GM12878 (cell line): ENCODE measurements around the gene KIF6. TPM values are rescaled to one million over a fixed set of nuclear protein-coding genes. Genes with fewer than 3 reads are reported as not detected.

Experiments
- ATAC-seq: fragments of 200-7000 bp; cut with Tn5 transposase; 3 replicates; pipeline ENCODE4 v1.9.1; 2020; ENCODE audit warnings: mild to moderate bottlenecking, moderate library complexity
- BruUV-seq: library from RNA; stranded (reverse); fragments of 400-500 nt; replicated peaks from 2 replicates; lab custom pipeline; 2021; lab: Mats Ljungman, UMichigan
- CTCF ChIA-PET: fragments of 300-600 bp; sonication (Branson Sonifier 250); formaldehyde crosslinking; extraction: SDS; loops from one replicate; lab custom pipeline; 2021; ENCODE audit warnings: inconsistent platforms; lab: Yijun Ruan, JAX
- POLR2A ChIA-PET: fragments of 350-600 bp; formaldehyde crosslinking; extraction: SDS; loops from one replicate; lab custom pipeline; 2021; ENCODE audit warnings: inconsistent platforms; lab: Charles Lee
- RAD21 ChIA-PET: fragments of 300-600 bp; sonication (Branson Sonifier 250); formaldehyde crosslinking; loops from one replicate; lab custom pipeline; 2023; ENCODE audit warnings: antibody characterized with exemption; ENCODE audit not compliant: unreplicated experiment; lab: Charles Lee
- SMC1A ChIA-PET: fragments of 300-600 bp; sonication (Branson Sonifier 250); formaldehyde crosslinking; loops from one replicate; lab custom pipeline; 2023; ENCODE audit not compliant: unreplicated experiment, uncharacterized antibody; lab: Charles Lee
- DNase-seq: peaks from one replicate; pipeline ENCODE4 v3.0.0-alpha.2; 2011; ENCODE audit warnings: low read depth, low spot score
- FAIRE-seq: peaks from 3 replicates; lab custom pipeline; 2011; peaks lifted over from hg19 to GRCh38; lab: Jason Lieb, UNC
- H2AFZ ChIP-seq: 2 replicates; pipeline ENCODE4 v1.6.0; 2011; ENCODE audit warnings: low read depth, low read length, control low read depth; ENCODE audit not compliant: control insufficient read depth
- H3K27ac ChIP-seq: 2 replicates; pipeline ENCODE4 v1.5.1; 2011; ENCODE audit warnings: control low read depth; ENCODE audit not compliant: control insufficient read depth, insufficient read depth
- H3K27me3 ChIP-seq, 2 experiments: replicated peaks in 1 of 2; 2 replicates each; pipeline versions ENCODE4 v1.6.0 to v1.6.1; 2011; ENCODE audit warnings: low read length in 1 of 2; ENCODE audit not compliant: control insufficient read depth in 2 of 2, insufficient read depth in 2 of 2
- H3K36me3 ChIP-seq, 2 experiments: 2 replicates each; pipeline ENCODE4 v1.5.1; 2011; ENCODE audit warnings: low read length in 1 of 2; ENCODE audit not compliant: control insufficient read depth in 2 of 2, insufficient read depth in 2 of 2
- H3K4me1 ChIP-seq: 2 replicates; pipeline ENCODE4 v1.6.1; 2011; ENCODE audit warnings: mild to moderate bottlenecking, low read length, moderate library complexity, mixed read lengths; ENCODE audit not compliant: control insufficient read depth, insufficient read depth
- H3K4me2 ChIP-seq: 2 replicates; pipeline ENCODE4 v1.6.0; 2011; ENCODE audit warnings: control low read depth; ENCODE audit not compliant: control insufficient read depth, insufficient read depth
- H3K4me3 ChIP-seq: fragments of 200-600 bp; sonication (generic); 2 replicates; pipeline ENCODE4 v1.5.1; 2016
- H3K79me2 ChIP-seq: 2 replicates; pipeline ENCODE4 v1.6.0; 2011; ENCODE audit warnings: low read length; ENCODE audit not compliant: control insufficient read depth, insufficient read depth
- H3K9ac ChIP-seq: 2 replicates; pipeline ENCODE4 v1.8.0; 2011; ENCODE audit warnings: low read length, control low read depth, mixed read lengths; ENCODE audit not compliant: control insufficient read depth, insufficient read depth
- H3K9me3 ChIP-seq: replicated peaks from 3 replicates; pipeline ENCODE4 v1.5.1; 2011; ENCODE audit warnings: mild to moderate bottlenecking, low read length; ENCODE audit not compliant: control insufficient read depth, insufficient read depth
- H4K20me1 ChIP-seq: 2 replicates; pipeline ENCODE4 v1.6.0; 2011; ENCODE audit not compliant: control insufficient read depth, insufficient read depth
- BHLHE40 ChIP-seq, 2 experiments: fragments of 450-650 bp in 1 of 2; IDR thresholded peaks; 2 replicates each; pipeline ENCODE4 v1.6.1; 2011 to 2017; ENCODE audit warnings: low read depth in 2 of 2, borderline replicate concordance in 1 of 2, improper control_type of control experiment in 1 of 2, low read length in 1 of 2, mild to moderate bottlenecking in 1 of 2
- BMI1 ChIP-seq: fragments of 450-650 bp; IDR thresholded peaks from 2 replicates; pipeline ENCODE4 v1.6.1; 2016; ENCODE audit warnings: mild to moderate bottlenecking, moderate library complexity, borderline replicate concordance
- CUX1 ChIP-seq: IDR thresholded peaks from 2 replicates; pipeline ENCODE4 v1.6.1; 2012; ENCODE audit warnings: improper control_type of control experiment, low read depth, low read length; ENCODE audit not compliant: insufficient replicate concordance
- ELK1 ChIP-seq: IDR thresholded peaks from 2 replicates; pipeline ENCODE4 v1.6.1; 2012; ENCODE audit warnings: low read depth, low read length, improper control_type of control experiment
- MEF2A ChIP-seq: IDR thresholded peaks from 2 replicates; pipeline ENCODE4 v1.6.1; 2011; ENCODE audit warnings: low read depth, mild to moderate bottlenecking, low read length, moderate library complexity; ENCODE audit not compliant: insufficient read depth
- MTA3 ChIP-seq: IDR thresholded peaks from 2 replicates; pipeline ENCODE4 v1.6.1; 2012; ENCODE audit warnings: low read length, inconsistent platforms, borderline replicate concordance
- NFXL1 ChIP-seq: fragments of 450-650 bp; IDR thresholded peaks from 2 replicates; pipeline ENCODE4 v1.6.1; 2017; ENCODE audit warnings: antibody characterized with exemption, mild to moderate bottlenecking, borderline replicate concordance
- TARDBP ChIP-seq: IDR thresholded peaks from 2 replicates; pipeline ENCODE4 v1.6.1; 2016; ENCODE audit warnings: borderline replicate concordance
- WGBS: methylation state at CpG from one replicate; pipeline ENCODE4 v1.1.6; 2016; ENCODE audit warnings: low lambda C conversion rate; ENCODE audit not compliant: insufficient replicate concordance, insufficient coverage; ENCODE audit errors: missing lambda C conversion rate; 5-methylcytosine and 5-hydroxymethylcytosine counted together
- in situ Hi-C: fragments of 300-500 bp; cut with MboI; formaldehyde crosslinking; loops from 9 replicates; pipeline ENCODE4 v1.14.3; 2018; ENCODE audit warnings: mixed read lengths
- intact Hi-C: fragments of 100-400 bp; cut with micrococcal nuclease; formaldehyde crosslinking; loops from one replicate; pipeline ENCODE4 v1.14.2; 2022; ENCODE audit not compliant: unreplicated experiment
- polyA plus RNA-seq, 11 experiments: library from polyadenylated mRNA; depleted of rRNA in 4 of 11; unstranded in 6 of 11; stranded (reverse) in 5 of 11; fragments of >200 nt; fragmentation: Nextera tagmentation in 4 of 11; fragmentation: Illumina TruSeq in 1 of 11; extraction: Ambion mirVana in 4 of 11; extraction: Trizol in 1 of 11; gene quantifications; 1 replicate in 1 of 11; 2 replicates in 10 of 11; pipeline versions ENCODE4 v1.2.1 to v1.2.3, GENCODE V29; 2011 to 2016; ENCODE audit warnings: inconsistent platforms in 2 of 11, missing spikeins in 2 of 11, low read depth in 1 of 11
- total RNA-seq, 4 experiments: library from RNA; depleted of rRNA in 3 of 4; stranded (reverse); fragments of >200 nt in 3 of 4; fragmentation: Illumina TruSeq in 1 of 4; extraction: Trizol in 1 of 4; gene quantifications; 2 replicates each; pipeline versions ENCODE4 v1.2.1 to v1.2.3, GENCODE V29; 2013 to 2021
- TF ChIP-seq, protein P1 (sequence below): IDR thresholded peaks from 2 replicates; pipeline ENCODE4 v1.6.1; 2012; ENCODE audit warnings: mild to moderate bottlenecking, low read depth, low read length

Gene KIF6
- total and polyA plus RNA-seq, 10 of the 15 experiments (the other 5 are each of a cell fraction or from before 2014, with no cell fraction given): 0.09 to 1.0 (median 0.28) TPM

- ChIA-PET CTCF (interaction anchor here (0.6 to 2.1 kb wide), 4 partner anchors 10 to 272 kb away, joined by 3 to 8 read pairs (median 3); no protein-coding TSS in a partner anchor), POLR2A (no interaction called here), RAD21 (interaction anchor here (0.6 to 1.4 kb wide), 2 partner anchors 13 to 142 kb away, joined by 3 to 4 read pairs; no protein-coding TSS in a partner anchor), SMC1A (interaction anchor here (1.0 to 3.8 kb wide), 9 partner anchors 10 to 142 kb away, joined by 3 to 24 read pairs (median 4); no protein-coding TSS in a partner anchor)
- Histone ChIP-seq H3K9me3 (no peaks in the 10 kb centered on the region), H4K20me1 (no peaks in the 10 kb centered on the region), H3K27me3 (no peaks in the 10 kb centered on the region; a peak in 1 of 4 replicates), H3K9ac (no peak overlapping the region), H3K79me2 (no peaks in the 10 kb centered on the region), H3K36me3 (no peaks in the 10 kb centered on the region), H2AFZ (no peak overlapping the region), H3K27ac (no peak overlapping the region), H3K4me3 (no peak overlapping the region), H3K4me2 (no peak overlapping the region), H3K4me1 (no peaks in the 10 kb centered on the region)
- BruUV-seq: no TSS peak
- in situ Hi-C loops (no loop called here), intact Hi-C loops (no loop called here)
- DNase-seq (no peak), ATAC-seq (peak; percentile 96), FAIRE-seq (no peak)
- 27% methylated on average over 2 of the region's 2 CpGs for WGBS
- TF ChIP-seq CUX1: no peak
- TF ChIP-seq BHLHE40 (IDR thresholded peaks at IDR 0.05; ENCODE audit: borderline replicate concordance in 1 of 2, low read depth in 2 of 2, low read length in 1 of 2): no peak
- no peak for TF ChIP-seq MEF2A
- TF ChIP-seq, protein P1, sequence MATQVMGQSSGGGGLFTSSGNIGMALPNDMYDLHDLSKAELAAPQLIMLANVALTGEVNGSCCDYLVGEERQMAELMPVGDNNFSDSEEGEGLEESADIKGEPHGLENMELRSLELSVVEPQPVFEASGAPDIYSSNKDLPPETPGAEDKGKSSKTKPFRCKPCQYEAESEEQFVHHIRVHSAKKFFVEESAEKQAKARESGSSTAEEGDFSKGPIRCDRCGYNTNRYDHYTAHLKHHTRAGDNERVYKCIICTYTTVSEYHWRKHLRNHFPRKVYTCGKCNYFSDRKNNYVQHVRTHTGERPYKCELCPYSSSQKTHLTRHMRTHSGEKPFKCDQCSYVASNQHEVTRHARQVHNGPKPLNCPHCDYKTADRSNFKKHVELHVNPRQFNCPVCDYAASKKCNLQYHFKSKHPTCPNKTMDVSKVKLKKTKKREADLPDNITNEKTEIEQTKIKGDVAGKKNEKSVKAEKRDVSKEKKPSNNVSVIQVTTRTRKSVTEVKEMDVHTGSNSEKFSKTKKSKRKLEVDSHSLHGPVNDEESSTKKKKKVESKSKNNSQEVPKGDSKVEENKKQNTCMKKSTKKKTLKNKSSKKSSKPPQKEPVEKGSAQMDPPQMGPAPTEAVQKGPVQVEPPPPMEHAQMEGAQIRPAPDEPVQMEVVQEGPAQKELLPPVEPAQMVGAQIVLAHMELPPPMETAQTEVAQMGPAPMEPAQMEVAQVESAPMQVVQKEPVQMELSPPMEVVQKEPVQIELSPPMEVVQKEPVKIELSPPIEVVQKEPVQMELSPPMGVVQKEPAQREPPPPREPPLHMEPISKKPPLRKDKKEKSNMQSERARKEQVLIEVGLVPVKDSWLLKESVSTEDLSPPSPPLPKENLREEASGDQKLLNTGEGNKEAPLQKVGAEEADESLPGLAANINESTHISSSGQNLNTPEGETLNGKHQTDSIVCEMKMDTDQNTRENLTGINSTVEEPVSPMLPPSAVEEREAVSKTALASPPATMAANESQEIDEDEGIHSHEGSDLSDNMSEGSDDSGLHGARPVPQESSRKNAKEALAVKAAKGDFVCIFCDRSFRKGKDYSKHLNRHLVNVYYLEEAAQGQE: no peak
- TF ChIP-seq TARDBP: no peak
- TF ChIP-seq MTA3: no peak
- TF ChIP-seq NFXL1: no peak
- TF ChIP-seq ELK1: no peak
- TF ChIP-seq BMI1: no peak
These were observed 131.6 kb downstream of the KIF6 start for GRCh38 chr6:39593646-39594045.
